ENCODE data around the gene RHOG. TPM values are rescaled to one million over a fixed set of nuclear protein-coding genes. Genes with fewer than 3 reads are reported as not detected.

RHOG gene
- total and polyA plus RNA-seq, 2 donors (not counting 1 experiment from before 2014, with no cell fraction given): 10.9 to 53.1 TPM

- DNase-seq (ENCODE audit: low read depth in 2 of 2): no peak
- TF ChIP-seq EZH2 (IDR thresholded peaks at IDR 0.05; ENCODE audit: low read length, missing control alignments): no peak
- TF ChIP-seq CTCF (conservative IDR thresholded peaks at IDR 0.05 in 1 of 2, IDR thresholded peaks at IDR 0.05 in 1 of 2; ENCODE audit: low read depth in 1 of 2, low read length in 2 of 2): no peak
- H3K9me3 ChIP-seq (ENCODE audit: control insufficient read depth, insufficient read depth, low read depth, low read length): no peaks in the 10 kb centered on the region
Measured at GRCh38 chr11:3886985-3887384, 46.2 kb upstream of the RHOG start.

DNA sequence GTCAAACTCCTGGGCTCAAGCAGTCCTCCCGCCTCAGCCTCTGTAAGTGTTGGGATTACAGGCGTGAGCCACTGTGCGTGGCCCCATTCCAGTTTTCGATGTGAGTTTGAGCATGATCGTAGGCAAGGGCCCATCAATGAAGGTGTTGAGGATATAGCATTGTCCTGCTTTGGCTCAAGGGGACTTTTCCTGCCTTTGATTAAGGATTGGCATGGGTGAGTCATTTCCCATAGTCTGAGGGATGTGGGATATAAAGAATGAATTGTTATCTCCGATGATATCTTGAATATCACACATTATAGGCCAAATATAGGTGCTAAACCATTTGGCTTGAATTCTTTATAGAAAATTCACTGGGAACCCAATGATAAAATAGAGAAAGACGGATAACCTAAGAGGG lies 45.1 kb upstream of the RHOG start:
- no peak overlapping the region for H2AFZ ChIP-seq (ENCODE audit: low read length)
- no peak overlapping the region for H3K27ac ChIP-seq (ENCODE audit: insufficient read depth, low read length)
- no peak for TF ChIP-seq CTCF (conservative IDR thresholded peaks at IDR 0.05 in 1 of 2, IDR thresholded peaks at IDR 0.05 in 1 of 2; ENCODE audit: low read depth in 1 of 2, low read length in 2 of 2)
- no peak for TF ChIP-seq EZH2 (IDR thresholded peaks at IDR 0.05; ENCODE audit: low read length, missing control alignments)
- DNase-seq (ENCODE audit: low read depth in 2 of 2): peak in 1 of 2 donors; percentile 15
- H3K9ac ChIP-seq (ENCODE audit: insufficient read depth, low read length): no peak overlapping the region
- no peaks in the 10 kb centered on the region for H3K79me2 ChIP-seq (ENCODE audit: control insufficient read depth, insufficient read depth, low read length)
- no peaks in the 10 kb centered on the region for H3K4me1 ChIP-seq (ENCODE audit: control insufficient read depth, extremely low read depth, insufficient read depth, low read length)
- no peak overlapping the region for H3K4me3 ChIP-seq (replicated peaks in 1 of 4; ENCODE audit: control extremely low read depth in 1 of 4, insufficient read depth in 1 of 4, low read depth in 3 of 4, low read length in 4 of 4)
- no peaks in the 10 kb centered on the region for H4K20me1 ChIP-seq (ENCODE audit: control insufficient read depth, extremely low read depth, insufficient read depth, low read length)
- no peaks in the 10 kb centered on the region for H3K9me3 ChIP-seq (ENCODE audit: control insufficient read depth, insufficient read depth, low read depth, low read length)
- H3K4me2 ChIP-seq (ENCODE audit: extremely low read depth, insufficient read depth, low read length): no peak overlapping the region
- H3K36me3 ChIP-seq (ENCODE audit: control insufficient read depth, insufficient read depth, low read length): no peaks in the 10 kb centered on the region
- H3K27me3 ChIP-seq (ENCODE audit: control insufficient read depth, insufficient read depth, low read length): no peaks in the 10 kb centered on the region

More at GRCh38 chr11:3886985-3887384, 46.2 kb upstream of the RHOG start:
- no peak overlapping the region for H3K9ac ChIP-seq (ENCODE audit: insufficient read depth, low read length)
- no peaks in the 10 kb centered on the region for H4K20me1 ChIP-seq (ENCODE audit: control insufficient read depth, extremely low read depth, insufficient read depth, low read length)
- H3K4me2 ChIP-seq (ENCODE audit: extremely low read depth, insufficient read depth, low read length): no peak overlapping the region
- H3K36me3 ChIP-seq (ENCODE audit: control insufficient read depth, insufficient read depth, low read length): no peaks in the 10 kb centered on the region
- no peak overlapping the region for H3K27ac ChIP-seq (ENCODE audit: insufficient read depth, low read length)
- H3K27me3 ChIP-seq (ENCODE audit: control insufficient read depth, insufficient read depth, low read length): no peaks in the 10 kb centered on the region
- H2AFZ ChIP-seq (ENCODE audit: low read length): no peak overlapping the region
- no peak overlapping the region for H3K4me3 ChIP-seq (replicated peaks in 1 of 4; ENCODE audit: control extremely low read depth in 1 of 4, insufficient read depth in 1 of 4, low read depth in 3 of 4, low read length in 4 of 4)
- no peaks in the 10 kb centered on the region for H3K4me1 ChIP-seq (ENCODE audit: control insufficient read depth, extremely low read depth, insufficient read depth, low read length)
- no peaks in the 10 kb centered on the region for H3K79me2 ChIP-seq (ENCODE audit: control insufficient read depth, insufficient read depth, low read length)

GRCh38 chr11:3882655-3883054 lies 41.9 kb upstream of the RHOG start:
- Histone ChIP-seq H3K4me2 (ENCODE audit: extremely low read depth, insufficient read depth, low read length) (no peak overlapping the region), H3K27me3 (ENCODE audit: control insufficient read depth, insufficient read depth, low read length) (no peaks in the 10 kb centered on the region), H3K27ac (ENCODE audit: insufficient read depth, low read length) (no peak overlapping the region), H3K36me3 (ENCODE audit: control insufficient read depth, insufficient read depth, low read length) (no peaks in the 10 kb centered on the region), H3K9me3 (ENCODE audit: control insufficient read depth, insufficient read depth, low read depth, low read length) (no peaks in the 10 kb centered on the region), H2AFZ (ENCODE audit: low read length) (no peak overlapping the region), H3K79me2 (ENCODE audit: control insufficient read depth, insufficient read depth, low read length) (no peaks in the 10 kb centered on the region), H3K4me1 (ENCODE audit: control insufficient read depth, extremely low read depth, insufficient read depth, low read length) (no peaks in the 10 kb centered on the region), H3K4me3 (replicated peaks in 1 of 4; ENCODE audit: control extremely low read depth in 1 of 4, insufficient read depth in 1 of 4, low read depth in 3 of 4, low read length in 4 of 4) (no peak overlapping the region), H4K20me1 (ENCODE audit: control insufficient read depth, extremely low read depth, insufficient read depth, low read length) (no peaks in the 10 kb centered on the region), H3K9ac (ENCODE audit: insufficient read depth, low read length) (no peak overlapping the region)
- DNase-seq (ENCODE audit: low read depth in 2 of 2): peak in 1 of 2 donors; percentile 12
- TF ChIP-seq EZH2 (IDR thresholded peaks at IDR 0.05; ENCODE audit: low read length, missing control alignments): no peak
- no peak for TF ChIP-seq CTCF (conservative IDR thresholded peaks at IDR 0.05 in 1 of 2, IDR thresholded peaks at IDR 0.05 in 1 of 2; ENCODE audit: low read depth in 1 of 2, low read length in 2 of 2)

All from fibroblast of lung (primary cell).